GM23338 (cell line): ENCODE measurements around the gene LRRC57. TPM values are rescaled to one million over a fixed set of nuclear protein-coding genes. Genes with fewer than 3 reads are reported as not detected.

Experiments used
- ATAC-seq: fragments of 200-7000 bp; cut with Tn5 transposase; 3 replicates; pipeline ENCODE4 v1.9.1; 2020
- DNase-seq: peaks from one replicate; pipeline ENCODE4 v3.0.0-alpha.2; 2015; ENCODE audit warnings: low spot score
- H2AFZ ChIP-seq: fragments of 200-600 bp; sonication (generic); 2 replicates; pipeline ENCODE4 v1.8.0; 2016; ENCODE audit warnings: antibody characterized with exemption, mild to moderate bottlenecking, moderate library complexity
- H3F3A ChIP-seq: fragments of 200-600 bp; sonication (generic); replicated peaks from 2 replicates; pipeline ENCODE4 v1.8.0; 2017; ENCODE audit warnings: antibody characterized with exemption, mixed run types, low read depth
- H3K27ac ChIP-seq: fragments of 200-600 bp; sonication (generic); 2 replicates; pipeline ENCODE4 v1.6.1; 2016; ENCODE audit warnings: low read depth
- H3K27me3 ChIP-seq: fragments of 200-600 bp; sonication (generic); 2 replicates; pipeline ENCODE4 v1.8.0; 2016; ENCODE audit warnings: mild to moderate bottlenecking, mixed run types, moderate library complexity; ENCODE audit not compliant: insufficient read depth
- H3K36me3 ChIP-seq: fragments of 200-600 bp; sonication (generic); 2 replicates; pipeline ENCODE4 v1.8.0; 2016; ENCODE audit warnings: mild to moderate bottlenecking; ENCODE audit not compliant: insufficient read depth
- H3K4me1 ChIP-seq: fragments of 200-600 bp; sonication (generic); 2 replicates; pipeline ENCODE4 v1.8.0; 2016; ENCODE audit warnings: mild to moderate bottlenecking, moderate library complexity; ENCODE audit not compliant: insufficient read depth
- H3K4me2 ChIP-seq: fragments of 200-600 bp; sonication (generic); 2 replicates; pipeline ENCODE4 v1.7.1; 2017; ENCODE audit warnings: mixed run types
- H3K4me3 ChIP-seq: fragments of 200-600 bp; sonication (generic); 2 replicates; pipeline ENCODE4 v1.6.1; 2016; ENCODE audit warnings: mixed run types
- H3K79me2 ChIP-seq: fragments of 200-600 bp; sonication (generic); replicated peaks from 2 replicates; pipeline ENCODE4 v1.8.0; 2017; ENCODE audit warnings: mild to moderate bottlenecking; ENCODE audit not compliant: insufficient read depth
- H3K9me2 ChIP-seq: fragments of 200-600 bp; sonication (generic); 2 replicates; pipeline ENCODE4 v1.8.0; 2017; ENCODE audit not compliant: insufficient read depth
- H4K20me1 ChIP-seq: fragments of 200-600 bp; sonication (generic); replicated peaks from 2 replicates; pipeline ENCODE4 v1.8.0; 2017; ENCODE audit warnings: mild to moderate bottlenecking; ENCODE audit not compliant: insufficient read depth
- H3K27ac Mint-ChIP-seq: 2 replicates; pipeline ENCODE4 v1.8.0; 2020; ENCODE audit warnings: inconsistent platforms, mild to moderate bottlenecking, moderate library complexity, mixed read lengths
- H3K27me3 Mint-ChIP-seq: 3 replicates; pipeline ENCODE4 v1.8.0; 2022; ENCODE audit warnings: low read depth, mild to moderate bottlenecking, moderate library complexity, mixed read lengths, inconsistent platforms; ENCODE audit not compliant: insufficient read depth, poor library complexity
- H3K36me3 Mint-ChIP-seq: 3 replicates; pipeline ENCODE4 v1.8.0; 2021; ENCODE audit warnings: low read depth, mild to moderate bottlenecking, inconsistent platforms, moderate library complexity, mixed read lengths
- H3K4me1 Mint-ChIP-seq: 3 replicates; pipeline ENCODE4 v1.8.0; 2020; ENCODE audit warnings: mild to moderate bottlenecking, inconsistent platforms, mixed read lengths
- H3K4me3 Mint-ChIP-seq: 3 replicates; pipeline ENCODE4 v1.8.0; 2021; ENCODE audit warnings: moderate library complexity, mild to moderate bottlenecking, inconsistent platforms, mixed read lengths
- H3K9me3 Mint-ChIP-seq: 3 replicates; pipeline ENCODE4 v1.8.0; 2020; ENCODE audit warnings: moderate library complexity, mild to moderate bottlenecking, inconsistent platforms, mixed read lengths
- CREB1 ChIP-seq: fragments of 250-450 bp; sonication (Bioruptor Pico); IDR thresholded peaks from 2 replicates; pipeline ENCODE4 v1.5.0; 2020; ENCODE audit warnings: low read depth, mild to moderate bottlenecking, moderate library complexity
- EZH2 ChIP-seq: fragments of 200-600 bp; sonication (generic); IDR thresholded peaks from one replicate; pipeline ENCODE4 v1.8.0; 2017; ENCODE audit warnings: antibody characterized with exemption, mild to moderate bottlenecking, low read depth; ENCODE audit not compliant: unreplicated experiment
- EZH2phosphoT487 ChIP-seq: fragments of 200-600 bp; sonication (generic); IDR thresholded peaks from one replicate; pipeline ENCODE4 v1.8.1; 2018; ENCODE audit warnings: antibody characterized with exemption; ENCODE audit not compliant: unreplicated experiment
- JUNB ChIP-seq: IDR thresholded peaks from one replicate; pipeline ENCODE4 v1.6.1; 2016; ENCODE audit warnings: antibody characterized with exemption; ENCODE audit not compliant: unreplicated experiment
- NANOG ChIP-seq: IDR thresholded peaks from 2 replicates; pipeline ENCODE4 v1.6.1; 2016; ENCODE audit warnings: antibody characterized with exemption, borderline replicate concordance
- POLR2AphosphoS5 ChIP-seq: IDR thresholded peaks from 2 replicates; pipeline ENCODE4 v1.6.1; 2016; ENCODE audit warnings: antibody characterized with exemption, low read depth
- ZNF114 ChIP-seq: fragments of 250-450 bp; sonication (Bioruptor Pico); IDR thresholded peaks from 2 replicates; pipeline ENCODE4 v1.5.0; 2020; ENCODE audit warnings: mild to moderate bottlenecking, moderate library complexity
- ZNF331 ChIP-seq: fragments of 250-450 bp; sonication (Bioruptor Pico); IDR thresholded peaks from 2 replicates; pipeline ENCODE4 v1.5.0; 2020; ENCODE audit warnings: low read depth, mild to moderate bottlenecking, moderate library complexity
- polyA plus RNA-seq: library from polyadenylated mRNA; unstranded; fragments of >200 nt; fragmentation: Nextera tagmentation; extraction: Ambion mirVana; gene quantifications from 2 replicates; pipeline ENCODE4 v1.2.1, GENCODE V29; 2016
- total RNA-seq: library from RNA; depleted of rRNA; stranded (reverse); fragments of >200 nt; shearing (Covaris generic); gene quantifications from 2 replicates; pipeline ENCODE4 v1.2.3, GENCODE V29; 2014
- TF ChIP-seq, protein P1 (sequence below): fragments of 250-450 bp; sonication (Bioruptor Pico); IDR thresholded peaks from 2 replicates; pipeline ENCODE4 v1.5.0; 2020; ENCODE audit warnings: mild to moderate bottlenecking, moderate library complexity
- TF ChIP-seq, protein P2 (sequence below): IDR thresholded peaks from 2 replicates; pipeline ENCODE4 v1.6.1; 2016; ENCODE audit warnings: antibody characterized with exemption
- TF ChIP-seq, protein P3 (sequence below), 2 experiments: fragments of 200-600 bp in 1 of 2; sonication (generic) in 1 of 2; conservative IDR thresholded peaks; 2 replicates each; pipeline versions ENCODE4 v1.5.1 to v1.6.1; 2016 to 2017; ENCODE audit warnings: antibody characterized with exemption in 2 of 2, low read depth in 2 of 2, mild to moderate bottlenecking in 2 of 2, moderate library complexity in 1 of 2
- TF ChIP-seq, protein P4 (sequence below): IDR thresholded peaks from one replicate; pipeline ENCODE4 v1.6.1; 2018; ENCODE audit warnings: antibody characterized with exemption; ENCODE audit not compliant: unreplicated experiment

Gene LRRC57
- total and polyA plus RNA-seq, 2 experiments from 2014 or later: 5.4 to 9.0 TPM

DNA sequence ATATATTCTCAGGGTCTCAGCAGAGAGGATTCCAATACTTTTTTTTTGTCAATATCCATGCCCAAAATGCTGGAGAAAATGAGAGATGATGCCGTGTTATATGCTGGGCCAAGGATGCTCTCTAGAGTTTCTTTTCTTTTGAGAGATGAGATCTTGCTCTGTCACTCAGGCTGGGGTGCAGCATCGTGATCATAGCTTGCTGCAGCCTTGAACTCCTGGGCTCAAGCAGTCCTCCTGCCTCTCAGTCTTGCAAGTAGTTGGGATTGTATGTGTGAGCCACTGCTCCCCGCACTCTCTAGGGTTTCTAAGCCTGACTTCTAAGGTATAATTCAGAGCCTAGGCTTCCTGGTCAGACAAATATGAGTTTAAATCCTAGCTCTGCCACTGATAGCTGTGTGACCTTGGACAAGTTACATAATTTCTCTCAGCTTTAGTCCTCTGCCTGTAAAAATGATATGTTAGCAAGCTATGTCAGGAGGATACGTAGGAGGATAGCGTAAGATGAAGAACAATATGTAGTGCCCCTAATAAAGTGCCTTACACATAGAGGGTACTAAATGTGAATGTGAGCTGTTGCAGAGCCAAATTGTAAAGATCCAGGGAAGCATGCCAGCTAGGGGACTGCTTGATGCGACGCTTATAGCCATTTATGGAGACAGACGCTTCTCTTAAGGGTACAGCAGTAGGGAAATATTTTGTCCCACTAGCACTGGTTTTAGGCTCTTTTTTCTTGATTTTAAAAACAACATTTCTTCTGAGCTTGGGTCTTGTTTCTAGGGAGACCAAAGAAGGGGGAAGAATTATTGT, 34.2 kb upstream of the LRRC57 start:
- Histone ChIP-seq H3K9me2 (no peaks in the 10 kb centered on the region), H3K4me1 (peaks cover 27% of the 10 kb centered on the region), H3K36me3 (no peaks in the 10 kb centered on the region), H3F3A (no peaks in the 10 kb centered on the region; the same call in 1 of the 2 replicates), H3K4me2 (no peak overlapping the region), H4K20me1 (peaks cover 7% of the 10 kb centered on the region; the same call in 1 of the 2 replicates), H3K27me3 (peaks cover 43% of the 10 kb centered on the region), H2AFZ (no peak overlapping the region), H3K27ac (no peak overlapping the region), H3K4me3 (no peak overlapping the region), H3K79me2 (peaks cover 4% of the 10 kb centered on the region; the same call in 1 of the 2 replicates)
- ATAC-seq (no peak), DNase-seq (no peak)
- H3K36me3 Mint-ChIP-seq: no peaks in the 10 kb centered on the region
- TF ChIP-seq, protein P1, sequence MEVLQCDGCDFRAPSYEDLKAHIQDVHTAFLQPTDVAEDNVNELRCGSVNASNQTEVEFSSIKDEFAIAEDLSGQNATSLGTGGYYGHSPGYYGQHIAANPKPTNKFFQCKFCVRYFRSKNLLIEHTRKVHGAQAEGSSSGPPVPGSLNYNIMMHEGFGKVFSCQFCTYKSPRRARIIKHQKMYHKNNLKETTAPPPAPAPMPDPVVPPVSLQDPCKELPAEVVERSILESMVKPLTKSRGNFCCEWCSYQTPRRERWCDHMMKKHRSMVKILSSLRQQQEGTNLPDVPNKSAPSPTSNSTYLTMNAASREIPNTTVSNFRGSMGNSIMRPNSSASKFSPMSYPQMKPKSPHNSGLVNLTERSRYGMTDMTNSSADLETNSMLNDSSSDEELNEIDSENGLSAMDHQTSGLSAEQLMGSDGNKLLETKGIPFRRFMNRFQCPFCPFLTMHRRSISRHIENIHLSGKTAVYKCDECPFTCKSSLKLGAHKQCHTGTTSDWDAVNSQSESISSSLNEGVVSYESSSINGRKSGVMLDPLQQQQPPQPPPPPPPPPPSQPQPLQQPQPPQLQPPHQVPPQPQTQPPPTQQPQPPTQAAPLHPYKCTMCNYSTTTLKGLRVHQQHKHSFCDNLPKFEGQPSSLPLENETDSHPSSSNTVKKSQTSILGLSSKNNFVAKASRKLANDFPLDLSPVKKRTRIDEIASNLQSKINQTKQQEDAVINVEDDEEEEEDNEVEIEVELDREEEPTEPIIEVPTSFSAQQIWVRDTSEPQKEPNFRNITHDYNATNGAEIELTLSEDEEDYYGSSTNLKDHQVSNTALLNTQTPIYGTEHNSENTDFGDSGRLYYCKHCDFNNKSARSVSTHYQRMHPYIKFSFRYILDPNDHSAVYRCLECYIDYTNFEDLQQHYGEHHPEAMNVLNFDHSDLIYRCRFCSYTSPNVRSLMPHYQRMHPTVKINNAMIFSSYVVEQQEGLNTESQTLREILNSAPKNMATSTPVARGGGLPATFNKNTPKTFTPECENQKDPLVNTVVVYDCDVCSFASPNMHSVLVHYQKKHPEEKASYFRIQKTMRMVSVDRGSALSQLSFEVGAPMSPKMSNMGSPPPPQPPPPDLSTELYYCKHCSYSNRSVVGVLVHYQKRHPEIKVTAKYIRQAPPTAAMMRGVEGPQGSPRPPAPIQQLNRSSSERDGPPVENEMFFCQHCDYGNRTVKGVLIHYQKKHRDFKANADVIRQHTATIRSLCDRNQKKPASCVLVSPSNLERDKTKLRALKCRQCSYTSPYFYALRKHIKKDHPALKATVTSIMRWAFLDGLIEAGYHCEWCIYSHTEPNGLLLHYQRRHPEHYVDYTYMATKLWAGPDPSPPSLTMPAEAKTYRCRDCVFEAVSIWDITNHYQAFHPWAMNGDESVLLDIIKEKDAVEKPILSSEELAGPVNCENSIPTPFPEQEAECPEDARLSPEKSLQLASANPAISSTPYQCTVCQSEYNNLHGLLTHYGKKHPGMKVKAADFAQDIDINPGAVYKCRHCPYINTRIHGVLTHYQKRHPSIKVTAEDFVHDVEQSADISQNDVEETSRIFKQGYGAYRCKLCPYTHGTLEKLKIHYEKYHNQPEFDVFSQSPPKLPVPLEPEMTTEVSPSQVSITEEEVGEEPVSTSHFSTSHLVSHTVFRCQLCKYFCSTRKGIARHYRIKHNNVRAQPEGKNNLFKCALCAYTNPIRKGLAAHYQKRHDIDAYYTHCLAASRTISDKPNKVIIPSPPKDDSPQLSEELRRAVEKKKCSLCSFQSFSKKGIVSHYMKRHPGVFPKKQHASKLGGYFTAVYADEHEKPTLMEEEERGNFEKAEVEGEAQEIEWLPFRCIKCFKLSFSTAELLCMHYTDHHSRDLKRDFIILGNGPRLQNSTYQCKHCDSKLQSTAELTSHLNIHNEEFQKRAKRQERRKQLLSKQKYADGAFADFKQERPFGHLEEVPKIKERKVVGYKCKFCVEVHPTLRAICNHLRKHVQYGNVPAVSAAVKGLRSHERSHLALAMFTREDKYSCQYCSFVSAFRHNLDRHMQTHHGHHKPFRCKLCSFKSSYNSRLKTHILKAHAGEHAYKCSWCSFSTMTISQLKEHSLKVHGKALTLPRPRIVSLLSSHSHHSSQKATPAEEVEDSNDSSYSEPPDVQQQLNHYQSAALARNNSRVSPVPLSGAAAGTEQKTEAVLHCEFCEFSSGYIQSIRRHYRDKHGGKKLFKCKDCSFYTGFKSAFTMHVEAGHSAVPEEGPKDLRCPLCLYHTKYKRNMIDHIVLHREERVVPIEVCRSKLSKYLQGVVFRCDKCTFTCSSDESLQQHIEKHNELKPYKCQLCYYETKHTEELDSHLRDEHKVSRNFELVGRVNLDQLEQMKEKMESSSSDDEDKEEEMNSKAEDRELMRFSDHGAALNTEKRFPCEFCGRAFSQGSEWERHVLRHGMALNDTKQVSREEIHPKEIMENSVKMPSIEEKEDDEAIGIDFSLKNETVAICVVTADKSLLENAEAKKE (CRISPR knock-in tag): no peak
- no peak for TF ChIP-seq ZNF331 (CRISPR knock-in tag)
- TF ChIP-seq, protein P2, sequence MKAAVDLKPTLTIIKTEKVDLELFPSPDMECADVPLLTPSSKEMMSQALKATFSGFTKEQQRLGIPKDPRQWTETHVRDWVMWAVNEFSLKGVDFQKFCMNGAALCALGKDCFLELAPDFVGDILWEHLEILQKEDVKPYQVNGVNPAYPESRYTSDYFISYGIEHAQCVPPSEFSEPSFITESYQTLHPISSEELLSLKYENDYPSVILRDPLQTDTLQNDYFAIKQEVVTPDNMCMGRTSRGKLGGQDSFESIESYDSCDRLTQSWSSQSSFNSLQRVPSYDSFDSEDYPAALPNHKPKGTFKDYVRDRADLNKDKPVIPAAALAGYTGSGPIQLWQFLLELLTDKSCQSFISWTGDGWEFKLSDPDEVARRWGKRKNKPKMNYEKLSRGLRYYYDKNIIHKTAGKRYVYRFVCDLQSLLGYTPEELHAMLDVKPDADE: no peak
- no peak for TF ChIP-seq EZH2phosphoT487
- no peak for TF ChIP-seq POLR2AphosphoS5
- no peak for TF ChIP-seq EZH2
- TF ChIP-seq, protein P3, sequence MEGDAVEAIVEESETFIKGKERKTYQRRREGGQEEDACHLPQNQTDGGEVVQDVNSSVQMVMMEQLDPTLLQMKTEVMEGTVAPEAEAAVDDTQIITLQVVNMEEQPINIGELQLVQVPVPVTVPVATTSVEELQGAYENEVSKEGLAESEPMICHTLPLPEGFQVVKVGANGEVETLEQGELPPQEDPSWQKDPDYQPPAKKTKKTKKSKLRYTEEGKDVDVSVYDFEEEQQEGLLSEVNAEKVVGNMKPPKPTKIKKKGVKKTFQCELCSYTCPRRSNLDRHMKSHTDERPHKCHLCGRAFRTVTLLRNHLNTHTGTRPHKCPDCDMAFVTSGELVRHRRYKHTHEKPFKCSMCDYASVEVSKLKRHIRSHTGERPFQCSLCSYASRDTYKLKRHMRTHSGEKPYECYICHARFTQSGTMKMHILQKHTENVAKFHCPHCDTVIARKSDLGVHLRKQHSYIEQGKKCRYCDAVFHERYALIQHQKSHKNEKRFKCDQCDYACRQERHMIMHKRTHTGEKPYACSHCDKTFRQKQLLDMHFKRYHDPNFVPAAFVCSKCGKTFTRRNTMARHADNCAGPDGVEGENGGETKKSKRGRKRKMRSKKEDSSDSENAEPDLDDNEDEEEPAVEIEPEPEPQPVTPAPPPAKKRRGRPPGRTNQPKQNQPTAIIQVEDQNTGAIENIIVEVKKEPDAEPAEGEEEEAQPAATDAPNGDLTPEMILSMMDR (conservative IDR thresholded peaks at IDR 0.05; ENCODE audit: low read depth in 2 of 2): no peak
- no peak for TF ChIP-seq JUNB
- TF ChIP-seq, protein P4, sequence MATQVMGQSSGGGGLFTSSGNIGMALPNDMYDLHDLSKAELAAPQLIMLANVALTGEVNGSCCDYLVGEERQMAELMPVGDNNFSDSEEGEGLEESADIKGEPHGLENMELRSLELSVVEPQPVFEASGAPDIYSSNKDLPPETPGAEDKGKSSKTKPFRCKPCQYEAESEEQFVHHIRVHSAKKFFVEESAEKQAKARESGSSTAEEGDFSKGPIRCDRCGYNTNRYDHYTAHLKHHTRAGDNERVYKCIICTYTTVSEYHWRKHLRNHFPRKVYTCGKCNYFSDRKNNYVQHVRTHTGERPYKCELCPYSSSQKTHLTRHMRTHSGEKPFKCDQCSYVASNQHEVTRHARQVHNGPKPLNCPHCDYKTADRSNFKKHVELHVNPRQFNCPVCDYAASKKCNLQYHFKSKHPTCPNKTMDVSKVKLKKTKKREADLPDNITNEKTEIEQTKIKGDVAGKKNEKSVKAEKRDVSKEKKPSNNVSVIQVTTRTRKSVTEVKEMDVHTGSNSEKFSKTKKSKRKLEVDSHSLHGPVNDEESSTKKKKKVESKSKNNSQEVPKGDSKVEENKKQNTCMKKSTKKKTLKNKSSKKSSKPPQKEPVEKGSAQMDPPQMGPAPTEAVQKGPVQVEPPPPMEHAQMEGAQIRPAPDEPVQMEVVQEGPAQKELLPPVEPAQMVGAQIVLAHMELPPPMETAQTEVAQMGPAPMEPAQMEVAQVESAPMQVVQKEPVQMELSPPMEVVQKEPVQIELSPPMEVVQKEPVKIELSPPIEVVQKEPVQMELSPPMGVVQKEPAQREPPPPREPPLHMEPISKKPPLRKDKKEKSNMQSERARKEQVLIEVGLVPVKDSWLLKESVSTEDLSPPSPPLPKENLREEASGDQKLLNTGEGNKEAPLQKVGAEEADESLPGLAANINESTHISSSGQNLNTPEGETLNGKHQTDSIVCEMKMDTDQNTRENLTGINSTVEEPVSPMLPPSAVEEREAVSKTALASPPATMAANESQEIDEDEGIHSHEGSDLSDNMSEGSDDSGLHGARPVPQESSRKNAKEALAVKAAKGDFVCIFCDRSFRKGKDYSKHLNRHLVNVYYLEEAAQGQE: no peak
- TF ChIP-seq ZNF114 (CRISPR knock-in tag): no peak
- TF ChIP-seq NANOG: no peak
- TF ChIP-seq CREB1 (CRISPR knock-in tag): no peak
- H3K4me3 Mint-ChIP-seq: no peak overlapping the region
- H3K9me3 Mint-ChIP-seq: no peaks in the 10 kb centered on the region
- H3K27ac Mint-ChIP-seq: no peak overlapping the region
- H3K27me3 Mint-ChIP-seq: peaks cover 18% of the 10 kb centered on the region
- peaks cover 31% of the 10 kb centered on the region for H3K4me1 Mint-ChIP-seq
